IMR-90 (cell line): ENCODE measurements around the gene FEV.

Source experiments
- MAFK ChIP-seq: IDR thresholded peaks from 2 replicates; pipeline ENCODE4 v1.6.1; 2012; ENCODE audit warnings: low read depth, low read length, improper control_type of control experiment
- POLR2A ChIP-seq: IDR thresholded peaks from 2 replicates; pipeline ENCODE4 v1.6.1; 2012; ENCODE audit warnings: mild to moderate bottlenecking, low read depth, low read length
- TF ChIP-seq, protein P1 (sequence below): conservative IDR thresholded peaks from 2 replicates; pipeline ENCODE4 v1.5.1; 2012; ENCODE audit warnings: mild to moderate bottlenecking, low read depth, low read length, improper control_type of control experiment

DNA sequence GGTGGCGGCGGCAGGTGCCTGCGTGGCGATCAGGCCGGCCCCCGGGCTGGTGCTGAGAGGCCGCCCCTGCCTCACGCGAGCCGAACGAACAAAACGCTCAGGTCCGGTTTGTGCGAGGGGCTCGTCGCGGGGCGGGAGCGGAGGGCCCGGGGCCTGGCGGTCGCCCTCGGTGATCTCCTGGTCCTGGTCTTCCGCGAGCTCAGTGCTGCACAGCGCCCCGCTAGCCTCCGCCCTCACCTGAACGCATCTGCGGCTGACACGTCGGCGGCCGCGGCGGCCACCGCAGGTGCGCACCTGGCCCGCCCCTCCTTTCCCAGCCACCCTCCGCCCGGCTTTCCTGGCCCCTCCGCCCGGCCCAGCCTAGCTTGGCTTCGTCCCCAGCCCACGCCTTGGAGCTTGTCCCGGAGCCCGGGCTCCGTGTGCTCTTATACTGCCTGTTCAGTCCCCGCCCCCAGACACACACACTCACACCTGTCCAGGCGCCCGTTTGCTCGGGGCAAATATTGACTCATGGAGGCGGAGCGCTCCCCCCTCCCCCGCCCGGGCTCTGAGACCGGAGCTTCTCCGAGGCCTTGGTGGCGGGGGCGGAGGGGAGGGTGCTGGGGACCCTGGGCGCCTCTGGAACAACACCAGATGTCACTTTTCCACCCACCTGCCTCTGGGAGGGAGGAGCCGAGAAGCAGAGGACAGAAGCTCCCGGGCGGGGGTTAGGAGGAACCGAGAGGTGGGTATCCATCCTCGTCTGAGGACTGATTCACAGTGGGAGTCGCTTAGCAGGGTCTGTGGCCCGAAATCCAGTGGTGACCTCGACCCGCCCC is 16.8 kb upstream of the FEV start:
- TF ChIP-seq, protein P1, sequence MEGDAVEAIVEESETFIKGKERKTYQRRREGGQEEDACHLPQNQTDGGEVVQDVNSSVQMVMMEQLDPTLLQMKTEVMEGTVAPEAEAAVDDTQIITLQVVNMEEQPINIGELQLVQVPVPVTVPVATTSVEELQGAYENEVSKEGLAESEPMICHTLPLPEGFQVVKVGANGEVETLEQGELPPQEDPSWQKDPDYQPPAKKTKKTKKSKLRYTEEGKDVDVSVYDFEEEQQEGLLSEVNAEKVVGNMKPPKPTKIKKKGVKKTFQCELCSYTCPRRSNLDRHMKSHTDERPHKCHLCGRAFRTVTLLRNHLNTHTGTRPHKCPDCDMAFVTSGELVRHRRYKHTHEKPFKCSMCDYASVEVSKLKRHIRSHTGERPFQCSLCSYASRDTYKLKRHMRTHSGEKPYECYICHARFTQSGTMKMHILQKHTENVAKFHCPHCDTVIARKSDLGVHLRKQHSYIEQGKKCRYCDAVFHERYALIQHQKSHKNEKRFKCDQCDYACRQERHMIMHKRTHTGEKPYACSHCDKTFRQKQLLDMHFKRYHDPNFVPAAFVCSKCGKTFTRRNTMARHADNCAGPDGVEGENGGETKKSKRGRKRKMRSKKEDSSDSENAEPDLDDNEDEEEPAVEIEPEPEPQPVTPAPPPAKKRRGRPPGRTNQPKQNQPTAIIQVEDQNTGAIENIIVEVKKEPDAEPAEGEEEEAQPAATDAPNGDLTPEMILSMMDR: no peak
- TF ChIP-seq MAFK (no peak), POLR2A (no peak)
